Osteocyte (in vitro differentiated cells): ENCODE data around the gene VTN. TPM values are rescaled to one million over a fixed set of nuclear protein-coding genes. Genes with fewer than 3 reads are reported as not detected.

Experiments used
- DNase-seq: peaks from one replicate; pipeline ENCODE4 v3.0.0; 2021; ENCODE audit warnings: mixed read lengths; ENCODE audit not compliant: unreplicated experiment; ENCODE audit errors: extremely low spot score
- H3K27ac Mint-ChIP-seq: one replicate; pipeline ENCODE4 v1.8.0; 2021; ENCODE audit warnings: mild to moderate bottlenecking, mixed read lengths; ENCODE audit not compliant: unreplicated experiment
- H3K27me3 Mint-ChIP-seq: one replicate; pipeline ENCODE4 v1.8.0; 2021; ENCODE audit warnings: mixed read lengths; ENCODE audit not compliant: unreplicated experiment
- H3K36me3 Mint-ChIP-seq: one replicate; pipeline ENCODE4 v1.8.0; 2021; ENCODE audit warnings: mixed read lengths; ENCODE audit not compliant: unreplicated experiment
- H3K4me1 Mint-ChIP-seq: one replicate; pipeline ENCODE4 v1.8.0; 2021; ENCODE audit warnings: mixed read lengths; ENCODE audit not compliant: unreplicated experiment
- H3K4me3 Mint-ChIP-seq: one replicate; pipeline ENCODE4 v1.8.0; 2021; ENCODE audit warnings: mild to moderate bottlenecking, moderate library complexity, mixed read lengths; ENCODE audit not compliant: unreplicated experiment
- H3K9me3 Mint-ChIP-seq: one replicate; pipeline ENCODE4 v1.8.0; 2021; ENCODE audit warnings: mixed read lengths; ENCODE audit not compliant: unreplicated experiment
- CTCF ChIP-seq: fragments of 200-600 bp; sonication (generic); IDR thresholded peaks from 2 replicates; pipeline ENCODE4 v1.5.0; 2021; ENCODE audit warnings: antibody characterized with exemption, mild to moderate bottlenecking, moderate library complexity
- total RNA-seq: library from RNA; stranded (reverse); gene quantifications from 2 replicates; pipeline ENCODE4 v1.2.1, GENCODE V29; 2021

VTN gene
- total RNA-seq, 1 donor from 2014 or later: 0.70 TPM

GRCh38 chr17:28399808-28400207 lies 29.7 kb upstream of the VTN start:
- Mint-ChIP-seq H3K4me1 (peaks cover 11% of the 10 kb centered on the region), H3K9me3 (no peaks in the 10 kb centered on the region), H3K27ac (no peak overlapping the region), H3K27me3 (no peaks in the 10 kb centered on the region), H3K4me3 (no peak overlapping the region), H3K36me3 (peaks cover 5% of the 10 kb centered on the region)
- TF ChIP-seq CTCF: no peak
- no peak for DNase-seq

GRCh38 chr17:28398280-28398981 lies 28.3 kb upstream of the VTN start:
- peaks cover 5% of the 10 kb centered on the region for H3K4me1 Mint-ChIP-seq
- H3K9me3 Mint-ChIP-seq: no peaks in the 10 kb centered on the region
- no peak for DNase-seq
- peaks cover 12% of the 10 kb centered on the region for H3K36me3 Mint-ChIP-seq
- no peak overlapping the region for H3K4me3 Mint-ChIP-seq
- no peak for TF ChIP-seq CTCF
- H3K27me3 Mint-ChIP-seq: no peaks in the 10 kb centered on the region
- H3K27ac Mint-ChIP-seq: no peak overlapping the region

- Mint-ChIP-seq H3K4me3 (no peak overlapping the region), H3K27me3 (no peaks in the 10 kb centered on the region), H3K36me3 (peaks cover 13% of the 10 kb centered on the region), H3K9me3 (no peaks in the 10 kb centered on the region), H3K27ac (no peak overlapping the region), H3K4me1 (peaks cover 5% of the 10 kb centered on the region)
- no peak for TF ChIP-seq CTCF
- no peak for DNase-seq
Observed at GRCh38 chr17:28397687-28398279, 27.7 kb upstream of the VTN start.

GRCh38 chr17:28397275-28397674 lies 27.2 kb upstream of the VTN start:
- Mint-ChIP-seq H3K27me3 (no peaks in the 10 kb centered on the region), H3K4me1 (peaks cover 5% of the 10 kb centered on the region), H3K9me3 (no peaks in the 10 kb centered on the region), H3K36me3 (peaks cover 13% of the 10 kb centered on the region), H3K27ac (no peak overlapping the region), H3K4me3 (no peak overlapping the region)
- TF ChIP-seq CTCF: no peak
- DNase-seq: no peak

- DNase-seq: no peak
- Mint-ChIP-seq H3K36me3 (peaks cover 13% of the 10 kb centered on the region), H3K4me1 (peaks cover 5% of the 10 kb centered on the region), H3K4me3 (no peak overlapping the region), H3K27ac (no peak overlapping the region), H3K27me3 (no peaks in the 10 kb centered on the region), H3K9me3 (no peaks in the 10 kb centered on the region)
- TF ChIP-seq CTCF: no peak
Observed at GRCh38 chr17:28396635-28397239, 26.6 kb upstream of the VTN start.
